SH-SY5Y (cell line): ENCODE measurements around the gene HMCN1.

Experiments used
- GATA2 ChIP-seq: IDR thresholded peaks from 2 replicates; pipeline ENCODE4 v1.6.1; 2011; ENCODE audit warnings: mild to moderate bottlenecking, low read depth, low read length
- GATA3 ChIP-seq: IDR thresholded peaks from 2 replicates; pipeline ENCODE4 v1.6.1; 2011; ENCODE audit warnings: low read depth, mild to moderate bottlenecking, low read length, moderate library complexity

DNA sequence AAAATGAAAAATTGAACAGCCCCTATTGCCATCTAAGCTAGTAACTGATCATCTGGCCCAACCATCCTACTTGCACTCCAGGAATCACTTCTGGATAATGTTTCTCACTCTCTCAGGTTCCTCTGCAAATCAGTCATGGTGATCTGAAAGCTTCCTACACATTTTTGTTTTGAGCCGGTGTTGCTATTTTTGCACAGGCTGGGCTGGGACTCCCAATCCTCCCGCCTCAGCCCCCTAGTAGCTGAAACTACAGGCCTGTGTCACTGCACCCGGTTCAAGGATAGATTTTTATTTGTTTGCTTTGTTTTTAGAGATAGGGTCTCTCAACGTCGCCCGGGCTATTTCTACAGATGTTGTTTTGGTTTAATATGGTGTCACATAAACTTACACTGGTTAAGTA, 40.5 kb upstream of the HMCN1 start:
- TF ChIP-seq GATA3, result no peak
- TF ChIP-seq GATA2, result no peak
